RCC 7860 (cell line): Measurements from ENCODE around the gene SLC41A1.
"Not testable (repeated sequence)": the region's sequence is repeated elsewhere in the genome, so short reads cannot be mapped to it uniquely, and the experiment has no call there.

ENCODE experiments used
- DNase-seq: peaks from one replicate; pipeline ENCODE4 v3.0.0-alpha.2; 2015; ENCODE audit warnings: low spot score
- FAIRE-seq: peaks from 2 replicates; lab custom pipeline; 2012; peaks lifted over from hg19 to GRCh38; lab: Jason Lieb, UNC

SLC41A1 gene

DNA sequence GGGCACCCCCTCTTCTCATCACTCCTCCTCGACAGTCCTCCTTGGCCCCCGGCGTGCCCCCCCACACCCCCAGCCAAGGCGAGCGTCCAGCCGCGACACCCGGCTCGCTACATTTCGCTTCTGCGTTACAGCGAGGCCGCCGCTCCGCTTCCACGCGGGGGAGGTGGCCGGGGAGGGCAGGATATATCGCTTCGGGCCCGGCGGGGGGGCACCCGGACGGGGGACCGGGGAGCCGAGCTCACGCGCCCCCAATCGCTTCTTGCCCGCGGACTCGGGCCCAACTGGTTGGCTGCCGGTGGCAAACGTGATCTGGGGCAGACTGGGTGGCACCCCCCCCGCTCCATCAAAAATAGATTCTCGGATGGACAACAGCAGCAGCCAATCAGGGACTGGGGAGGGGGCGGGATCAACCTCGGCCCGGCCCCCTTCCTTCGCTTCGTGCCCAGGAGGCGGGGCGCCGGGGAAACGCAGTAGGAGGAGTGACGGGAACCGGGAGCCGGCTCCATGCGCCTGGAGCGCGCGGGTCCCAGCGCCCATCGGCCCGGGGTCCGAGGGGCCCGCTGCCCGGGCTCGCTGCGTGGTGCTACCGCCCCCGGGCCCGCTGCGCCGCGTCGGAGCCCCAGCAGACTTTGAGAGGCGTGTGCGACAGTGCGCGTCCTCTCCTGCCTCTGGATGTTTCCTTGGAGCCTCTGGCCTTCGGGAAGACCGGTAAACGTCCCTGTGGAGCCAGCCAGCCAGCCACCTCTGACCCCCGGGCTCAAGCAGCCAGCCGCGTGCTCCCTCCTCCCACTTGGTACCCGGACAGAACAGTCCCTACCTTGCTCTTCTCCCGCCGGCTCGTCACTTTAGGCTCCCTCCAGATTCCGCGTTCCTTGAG lies at the start of gene SLC41A1:
TSS of gene SLC41A1 (minus strand) at position 321 of the 877 bp plus-strand sequence. CDS start 2,757 bp downstream, outside the sequence.
- peak; percentile 87 for DNase-seq
- FAIRE-seq = peak; percentile 68

DNA sequence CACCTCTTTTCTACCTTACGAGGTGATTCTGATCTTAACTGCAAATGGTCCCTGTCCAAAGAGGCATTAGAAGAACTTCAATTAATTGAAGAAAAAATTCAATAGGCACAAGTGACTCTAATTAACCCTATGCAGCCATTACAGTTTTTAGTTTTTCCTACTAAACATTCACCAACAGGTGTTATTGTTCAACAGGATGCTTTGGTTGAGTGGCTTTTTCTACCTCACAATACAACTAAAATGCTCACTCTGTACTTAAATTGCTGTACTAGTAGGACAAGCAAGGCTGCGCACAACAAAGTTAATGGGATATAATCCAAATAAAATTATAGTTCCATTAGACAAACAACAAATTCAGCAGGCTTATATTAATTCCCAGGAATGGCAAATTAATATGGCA lies 48.5 kb upstream of the SLC41A1 start:
- DNase-seq = no peak
- FAIRE-seq = no peak

DNA sequence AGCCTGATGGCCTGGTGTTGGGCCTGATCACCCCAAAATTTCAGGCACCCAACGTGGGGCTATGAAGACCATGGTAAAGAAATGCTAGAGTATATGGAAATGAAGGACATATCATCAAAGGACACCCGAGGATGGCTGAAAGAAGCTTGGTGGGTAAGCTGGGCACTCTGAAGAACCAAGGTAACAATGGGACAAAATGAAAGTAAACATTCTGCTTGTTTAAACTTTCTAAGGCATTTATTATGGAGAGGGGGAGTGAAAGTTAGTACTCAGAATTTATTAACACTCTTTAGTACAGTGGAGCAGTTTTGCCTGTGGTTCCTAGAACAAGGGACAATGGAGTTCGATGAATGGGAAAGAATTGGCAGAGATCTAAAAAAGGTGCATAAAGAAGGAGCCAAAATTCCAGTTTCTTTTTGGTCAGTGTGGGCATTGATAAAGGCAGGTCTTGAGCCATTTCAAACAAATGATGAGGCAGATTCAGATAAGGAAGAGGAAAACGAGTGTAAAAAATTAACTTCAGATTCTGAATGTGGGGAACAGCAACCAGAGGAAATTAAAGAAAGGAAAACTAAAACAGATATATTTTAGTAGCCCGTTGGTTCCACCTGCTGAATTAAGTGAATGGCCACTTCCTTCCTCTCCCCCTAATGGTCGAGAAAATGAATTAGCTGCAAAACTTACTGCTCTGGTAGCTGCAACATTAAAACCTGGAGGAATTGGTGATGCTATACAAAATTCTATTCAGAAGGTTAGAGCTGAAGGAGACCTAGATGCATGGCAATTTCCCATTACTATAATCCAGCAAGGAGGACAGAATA lies 45.4 kb upstream of the SLC41A1 start:
- DNase-seq = no peak
- FAIRE-seq = no peak

DNA sequence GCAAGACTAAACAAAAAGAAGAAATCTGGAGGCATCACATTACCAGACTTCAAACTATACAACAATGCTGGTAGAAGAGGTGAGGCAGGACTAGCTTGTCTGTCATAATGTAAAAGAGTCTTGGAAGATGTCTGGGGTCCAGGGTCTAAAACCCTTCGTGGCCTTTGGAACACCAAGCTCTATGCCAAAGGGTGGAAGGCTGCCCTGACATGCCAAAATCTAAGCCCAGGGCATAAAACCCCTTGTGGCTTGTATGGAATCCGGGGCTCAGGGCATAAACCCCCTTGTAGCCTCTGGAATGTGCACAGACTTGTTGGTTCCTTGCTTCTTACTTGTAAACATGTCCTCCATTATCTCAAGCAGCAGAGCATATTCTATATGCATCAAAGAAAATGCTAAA lies 44.5 kb upstream of the SLC41A1 start:
- FAIRE-seq, DNase-seq: not testable (repeated sequence)

DNA sequence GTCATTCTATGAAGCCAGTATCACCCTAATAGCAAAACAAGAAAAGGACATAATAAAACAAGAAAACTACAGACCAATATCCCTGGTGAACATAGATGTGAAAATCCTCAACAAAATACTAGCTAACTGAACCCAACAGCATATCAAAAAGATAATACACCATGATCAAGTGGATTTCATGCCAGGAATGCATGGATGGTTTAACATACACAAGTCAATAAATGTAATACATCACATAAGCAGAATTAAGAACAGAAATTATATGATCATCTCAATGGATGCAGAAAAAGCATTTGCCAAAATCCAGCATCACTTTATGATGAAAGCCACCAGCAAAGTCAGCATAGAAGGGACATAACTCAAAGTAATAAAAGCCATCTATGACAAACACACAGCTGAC lies 43.4 kb upstream of the SLC41A1 start:
- FAIRE-seq = no peak

DNA sequence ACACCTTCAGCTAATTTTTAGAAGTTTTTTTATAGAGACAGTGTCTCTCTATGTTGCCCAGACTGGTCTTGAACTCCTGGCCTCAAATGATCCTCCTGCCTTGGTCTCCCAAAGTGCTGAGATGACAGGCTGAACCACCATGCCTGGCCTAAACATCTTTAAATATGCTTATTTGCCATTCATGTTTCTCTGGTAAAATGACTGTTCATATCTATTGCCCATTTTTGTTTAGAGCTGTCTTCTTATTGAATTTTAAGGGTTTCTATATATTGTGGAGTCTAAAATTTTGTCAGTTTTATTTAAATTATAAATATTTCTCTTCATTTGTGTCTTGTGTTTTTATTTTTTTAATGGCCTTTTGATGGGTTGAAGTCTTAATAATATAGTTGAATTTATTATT lies 40.0 kb upstream of the SLC41A1 start:
- no peak for FAIRE-seq

More for the DNA sequence above, 43.4 kb upstream of the SLC41A1 start:
- no peak for DNase-seq

DNA sequence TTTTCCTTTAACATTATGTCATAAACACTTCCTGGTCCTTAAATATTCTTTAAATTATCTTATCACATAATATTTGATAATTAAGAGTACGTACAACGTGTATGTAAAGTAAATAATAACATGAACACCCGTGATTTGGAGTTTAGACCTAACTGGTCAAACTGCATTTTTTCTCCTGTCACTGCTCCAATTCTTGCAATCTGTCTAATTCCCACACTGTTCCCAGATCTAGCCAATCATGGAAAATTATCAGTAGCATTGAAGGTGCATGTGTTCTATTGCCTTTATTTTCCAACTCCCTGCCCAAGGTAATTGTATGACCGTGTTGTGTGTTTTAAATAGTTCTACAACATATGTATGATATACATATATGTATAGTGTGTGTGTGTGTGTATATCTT lies 39.0 kb upstream of the SLC41A1 start:
- DNase-seq (no peak), FAIRE-seq (no peak)

More for the DNA sequence above, 40.0 kb upstream of the SLC41A1 start:
- DNase-seq = no peak

DNA sequence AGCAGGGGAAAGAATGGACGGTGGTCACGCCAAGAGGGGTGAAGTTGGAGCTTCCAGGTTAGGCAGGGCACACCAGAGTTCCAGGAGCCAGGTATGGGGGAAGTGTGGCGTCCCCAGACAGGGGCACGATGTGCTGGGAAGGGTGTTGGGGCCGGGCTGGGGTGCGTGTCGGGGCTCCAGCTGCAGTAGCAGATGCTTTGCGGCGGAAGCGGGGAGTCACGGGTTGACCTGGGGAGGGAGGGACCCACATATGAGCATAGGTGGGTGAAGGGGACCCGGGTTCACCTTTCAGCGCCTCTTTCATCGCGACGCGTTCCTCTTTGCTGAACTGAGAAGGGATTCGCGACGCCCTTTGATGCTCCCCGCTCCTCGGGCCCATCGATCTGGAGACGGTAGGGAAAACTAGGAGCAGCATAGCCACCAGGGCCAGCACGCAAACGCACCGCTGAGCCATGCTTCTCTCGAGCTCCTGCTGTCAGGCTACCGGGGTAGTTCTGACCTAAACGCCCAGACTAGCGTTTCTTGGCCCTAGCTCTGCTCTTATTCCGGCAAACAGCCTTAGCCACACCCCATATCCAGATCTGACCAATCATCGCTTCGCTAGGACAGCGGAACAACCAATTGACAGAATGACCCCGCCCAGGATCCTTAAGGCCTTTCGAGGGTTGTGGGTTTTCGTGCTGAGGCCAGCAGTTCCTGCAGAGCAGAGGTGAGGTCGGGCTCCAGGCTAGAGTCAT lies 36.8 kb upstream of the SLC41A1 start, which contains the start of gene PM20D1:
TSS of gene PM20D1 (minus strand) at position 514 of the 737 bp plus-strand sequence. CDS start at position 454, 60 bp downstream.
- DNase-seq (peak; percentile 37), FAIRE-seq (no peak)

DNA sequence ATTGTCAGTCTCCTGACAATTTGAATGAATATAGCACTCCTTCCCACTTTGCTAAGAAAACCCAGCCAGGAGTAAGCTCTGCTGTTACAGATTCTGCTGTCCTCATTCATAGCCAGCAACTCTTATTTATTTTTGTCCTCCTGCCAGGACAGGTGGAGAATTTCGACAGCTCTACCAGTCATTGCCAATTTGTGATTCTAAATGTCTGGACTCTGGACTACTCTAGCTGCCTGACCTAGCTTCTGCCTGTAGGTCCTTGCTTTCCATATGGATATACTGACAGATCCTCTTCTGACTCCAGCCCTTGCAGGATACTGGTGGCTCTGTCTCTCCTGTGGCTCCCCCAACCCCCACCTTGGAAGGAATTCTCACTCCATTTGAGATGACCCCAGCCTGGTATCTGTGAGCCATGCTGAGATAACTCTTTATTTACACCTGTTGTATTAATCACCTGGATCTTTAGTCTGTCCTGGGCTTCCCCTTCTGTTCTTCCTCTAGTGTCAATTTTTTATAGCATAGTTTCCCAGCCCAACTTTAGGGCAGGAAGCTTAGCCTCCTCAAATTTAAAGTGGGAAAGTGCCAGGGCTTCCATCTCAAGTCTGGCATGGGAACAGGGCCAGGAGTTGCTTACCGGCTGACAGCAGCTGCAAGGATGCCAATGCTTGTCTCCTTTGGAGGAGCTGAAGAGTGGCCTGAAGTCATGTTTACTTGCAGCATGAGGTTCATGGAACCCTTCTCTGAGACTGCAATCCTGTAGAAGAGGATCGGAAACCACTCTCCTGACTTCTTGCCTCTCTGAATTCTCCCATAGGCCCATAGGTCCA lies 30.2 kb upstream of the SLC41A1 start:
- no peak for FAIRE-seq
- no peak for DNase-seq

DNA sequence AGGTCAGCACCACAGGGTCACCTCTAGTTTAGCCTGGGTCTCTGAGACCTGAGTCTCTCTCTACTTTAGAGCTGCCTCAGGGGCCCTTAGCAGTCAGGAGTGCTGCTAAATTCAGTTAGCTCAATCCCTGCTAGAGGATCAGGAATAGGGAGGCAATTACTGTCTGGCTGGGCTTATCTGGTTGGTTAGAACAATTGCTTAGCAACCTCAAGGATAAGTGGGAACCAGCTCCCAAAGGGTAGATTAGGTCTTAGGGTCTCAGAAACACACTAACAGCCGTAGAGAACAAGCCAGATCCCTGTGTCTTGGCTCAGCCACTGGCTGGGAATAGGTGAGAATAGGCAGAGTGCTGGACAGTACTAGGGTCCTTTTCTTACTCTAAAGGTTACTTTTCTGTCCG lies 29.2 kb upstream of the SLC41A1 start:
- DNase-seq = no peak
- no peak for FAIRE-seq

DNA sequence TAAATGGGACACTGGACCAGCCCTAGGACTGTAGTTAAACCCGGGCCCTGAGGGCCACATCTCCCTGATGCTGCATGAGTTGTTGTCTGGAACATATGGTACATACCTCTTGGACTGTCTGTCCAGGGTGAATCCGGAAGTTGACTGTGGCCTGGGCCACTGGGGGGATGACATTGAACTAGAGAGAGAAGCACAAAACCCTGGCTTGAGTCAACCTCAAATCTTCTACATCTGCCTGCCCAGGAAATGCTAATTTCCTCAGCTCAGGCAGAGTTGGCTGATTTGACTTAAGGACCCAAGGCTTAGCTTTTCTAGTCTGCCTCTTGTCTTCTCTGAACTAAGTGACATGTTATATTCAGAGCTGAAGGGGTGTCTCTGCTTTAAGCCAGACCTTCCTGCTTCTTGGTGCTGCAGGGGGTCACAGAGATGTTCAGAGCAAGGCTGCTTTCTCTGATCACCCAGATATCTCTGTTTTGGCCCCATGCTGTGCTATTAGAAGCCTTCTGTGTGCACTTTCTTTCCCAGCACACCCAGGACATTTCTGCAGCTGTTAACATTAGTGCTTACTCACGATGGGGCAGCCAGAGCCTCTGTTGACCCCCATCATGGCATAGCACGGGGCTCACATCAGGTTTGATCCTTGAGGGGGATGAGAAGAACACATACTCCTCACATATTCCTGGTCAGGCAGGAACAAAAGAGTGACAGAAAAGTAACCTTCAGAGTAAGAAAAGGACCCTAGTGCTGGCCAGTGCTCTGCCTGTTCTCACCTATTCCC lies 27.3 kb upstream of the SLC41A1 start:
- no peak for DNase-seq
- FAIRE-seq = no peak

DNA sequence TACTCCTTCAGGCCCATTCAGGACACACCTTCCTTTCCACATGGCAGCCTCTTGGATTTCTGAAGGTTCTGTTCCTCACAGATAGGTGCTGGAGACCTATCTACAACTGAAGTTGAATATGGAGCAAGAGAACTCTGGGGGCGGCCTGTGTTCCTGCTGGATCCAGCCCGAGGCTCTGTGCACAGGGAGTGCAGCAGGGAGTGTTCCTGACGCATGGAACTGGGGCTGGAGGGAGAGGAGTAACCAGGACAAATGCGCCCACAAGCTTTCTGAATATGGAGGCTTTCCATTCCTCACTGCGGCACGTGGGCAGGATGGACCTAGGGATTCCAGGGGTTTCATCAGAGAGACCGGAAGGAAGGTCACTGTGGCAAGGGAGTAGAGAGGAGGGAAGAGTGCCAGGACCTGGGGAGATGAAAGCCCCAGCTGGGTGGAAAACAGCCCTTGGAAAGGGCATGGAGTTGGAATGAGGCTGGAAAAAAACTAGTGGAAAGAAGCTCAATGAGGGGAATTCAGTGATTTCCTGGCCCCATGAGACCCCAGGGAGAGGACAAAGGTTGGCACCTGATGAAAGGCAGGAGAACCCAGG lies 24.5 kb upstream of the SLC41A1 start:
- FAIRE-seq (no peak), DNase-seq (no peak)

DNA sequence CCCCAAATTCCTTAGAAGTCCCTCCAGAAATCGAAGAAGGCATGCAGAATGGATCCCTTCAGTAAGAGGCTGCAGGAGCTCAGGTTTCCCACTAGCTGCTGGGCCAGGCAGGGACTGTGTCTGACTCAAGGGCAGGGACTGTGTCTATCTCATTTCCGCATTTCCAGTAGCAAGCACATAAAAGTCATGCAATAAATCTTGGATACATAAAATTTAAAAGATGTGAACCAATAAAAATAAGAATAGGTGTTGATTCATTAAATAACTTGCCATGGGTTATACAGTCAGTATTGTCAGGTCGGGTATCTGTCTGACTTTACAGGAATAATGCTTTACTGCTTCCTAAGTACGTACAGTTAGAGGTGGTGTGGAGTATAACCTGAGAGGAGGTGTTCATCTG lies 21.8 kb upstream of the SLC41A1 start:
- no peak for FAIRE-seq

DNA sequence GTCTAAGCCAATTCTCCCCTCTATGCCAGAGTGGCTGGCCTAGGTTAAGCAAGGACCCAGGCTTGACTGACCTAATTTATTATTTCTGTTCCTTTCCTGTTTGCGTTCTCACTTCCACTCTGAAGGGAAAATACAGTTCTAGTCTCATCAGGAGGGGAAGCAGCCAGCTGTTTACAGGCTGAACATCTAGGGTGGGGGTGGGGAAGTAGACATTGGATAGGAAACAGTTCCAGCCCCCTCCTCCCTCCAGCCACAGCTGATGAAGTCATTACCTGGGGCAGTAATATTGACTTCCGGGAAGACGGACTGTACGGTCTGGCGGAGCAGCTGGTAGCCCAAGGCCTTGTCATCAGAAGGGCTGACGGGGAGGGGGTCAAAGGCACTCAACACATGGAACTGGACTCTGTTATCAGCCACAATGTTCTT lies 19.3 kb upstream of the SLC41A1 start:
- FAIRE-seq (no peak), DNase-seq (no peak)

More for the DNA sequence above, 21.8 kb upstream of the SLC41A1 start:
- no peak for DNase-seq

DNA sequence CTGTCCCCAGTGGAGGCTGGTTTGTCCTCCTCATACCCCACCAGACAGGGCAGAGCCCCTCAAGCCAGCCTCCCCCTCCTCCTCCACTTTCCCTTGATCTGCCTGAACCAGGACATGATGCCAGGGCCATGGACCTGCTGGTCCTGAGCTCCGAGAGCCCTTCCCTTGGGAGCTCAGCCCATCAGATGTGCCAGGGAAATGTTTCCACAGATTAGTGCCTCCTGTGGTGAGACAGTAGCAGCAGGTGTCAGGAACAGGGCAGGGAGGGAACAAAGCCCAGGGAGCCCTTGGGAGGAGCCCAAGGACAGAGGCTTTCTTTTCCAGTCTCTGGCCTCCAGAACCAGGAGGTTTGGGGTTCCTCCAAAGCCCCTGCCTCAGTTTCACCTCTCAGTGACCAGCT lies 14.6 kb upstream of the SLC41A1 start:
- DNase-seq = no peak
- no peak for FAIRE-seq

DNA sequence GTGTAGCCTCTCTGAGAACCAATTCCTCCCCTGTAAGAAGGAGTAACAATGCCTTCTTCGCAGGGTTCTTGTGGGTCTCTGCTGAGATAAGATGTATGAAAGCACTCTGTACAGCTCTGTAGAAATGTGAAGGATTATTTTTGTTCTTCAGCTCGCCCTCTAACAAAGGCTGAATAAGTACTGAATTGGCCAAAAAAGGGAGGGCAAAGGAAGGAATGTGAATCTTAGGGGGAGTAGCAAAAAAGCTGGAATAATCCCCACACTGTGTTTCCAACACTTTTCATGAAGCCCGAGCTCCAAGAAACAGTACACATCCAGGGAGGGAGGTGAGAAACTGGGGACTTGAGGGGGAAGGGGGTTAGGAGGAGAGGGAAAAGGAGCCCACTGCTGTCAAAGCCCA lies 14.0 kb upstream of the SLC41A1 start:
- DNase-seq = no peak
- no peak for FAIRE-seq

DNA sequence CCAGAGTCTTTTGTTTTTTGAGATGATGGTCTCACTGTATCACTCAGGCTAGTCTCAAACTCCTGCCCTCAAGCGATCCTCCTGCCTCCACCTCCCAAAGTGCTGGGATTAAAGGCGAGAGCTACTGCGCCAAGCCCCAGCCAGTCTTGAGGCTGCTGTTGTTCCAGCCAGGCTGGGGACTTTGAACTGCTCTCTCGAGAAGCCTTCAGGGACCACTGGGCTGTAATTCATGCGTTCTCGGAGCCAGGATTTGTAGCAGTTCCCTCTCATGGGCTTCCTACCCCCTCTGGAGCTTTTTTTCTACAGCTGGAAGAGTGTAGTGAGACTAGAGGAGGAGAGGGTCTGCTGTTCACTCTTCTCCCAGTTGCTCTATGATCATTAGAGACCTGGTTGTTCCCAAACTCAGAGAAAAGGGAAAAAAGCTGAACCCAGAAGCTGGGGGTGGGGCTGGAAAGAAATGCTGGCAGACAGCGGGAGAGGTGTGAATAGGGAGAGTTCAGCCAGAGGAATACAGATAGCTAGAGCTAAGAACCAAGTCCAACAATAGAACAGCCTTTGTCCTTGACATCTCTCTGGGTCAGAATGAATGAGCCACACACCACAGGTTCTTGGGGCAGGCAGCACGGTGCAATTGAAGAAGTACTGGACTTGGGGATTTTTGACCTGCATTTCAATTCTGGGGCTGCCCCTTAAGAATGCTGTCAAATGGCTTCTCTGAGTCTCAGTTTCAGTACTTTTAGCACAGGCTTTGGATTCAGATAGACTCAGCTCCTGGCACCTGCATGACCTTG lies 13.2 kb upstream of the SLC41A1 start:
- FAIRE-seq (no peak), DNase-seq (no peak)

DNA sequence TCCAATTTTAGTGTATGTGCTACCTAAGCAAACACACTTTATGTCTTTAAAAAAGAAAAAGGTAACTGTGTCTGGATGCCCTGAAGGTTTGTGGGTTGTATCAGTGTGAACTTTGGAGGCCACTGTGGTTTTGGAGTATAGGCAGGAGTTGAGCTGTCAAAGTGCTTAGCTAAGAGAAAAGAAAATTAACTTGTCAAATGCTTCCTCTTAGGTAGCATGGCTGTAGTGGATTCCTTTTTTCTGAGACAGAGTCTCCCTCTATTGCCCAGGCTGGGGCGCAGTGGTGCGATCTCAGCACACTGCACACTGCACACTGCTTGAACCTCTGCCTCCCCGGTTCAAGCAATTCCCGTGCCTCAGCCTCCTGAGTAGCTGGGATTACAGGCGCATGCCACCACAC lies 11.2 kb upstream of the SLC41A1 start:
- no peak for FAIRE-seq

More for the DNA sequence above, 11.2 kb upstream of the SLC41A1 start:
- no peak for DNase-seq
